Peyer's patch (tissue), 4 donors: Measurements from ENCODE around the gene ZNF43.

Source experiments
- CTCF ChIP-seq, 6 experiments: fragments of 450-650 bp in 4 of 6; fragments of 200-600 bp in 2 of 6; sonication (generic) in 1 of 6; IDR thresholded peaks; one replicate each; pipeline ENCODE4 v1.5.1; 2017 to 2019; ENCODE audit warnings: antibody characterized with exemption in 6 of 6, mild to moderate bottlenecking in 3 of 6, moderate library complexity in 1 of 6
- POLR2A ChIP-seq, 2 donors: fragments of 450-650 bp; IDR thresholded peaks; one replicate each; pipeline ENCODE4 v1.5.1; 2017; ENCODE audit warnings: antibody characterized with exemption in 2 of 2, mild to moderate bottlenecking in 2 of 2, moderate library complexity in 2 of 2

GRCh38 chr19:21835429-21835809 is 563 bp downstream of the ZNF43 start:
- TF ChIP-seq CTCF (IDR thresholded peaks at IDR 0.05): no peak
- no peak for TF ChIP-seq POLR2A (IDR thresholded peaks at IDR 0.05)
